Peyer's patch (tissue), 4 donors: ENCODE data around the gene DOCK4.

Experiments
- POLR2A ChIP-seq, 2 donors: fragments of 450-650 bp; IDR thresholded peaks; one replicate each; pipeline ENCODE4 v1.5.1; 2017; ENCODE audit warnings: antibody characterized with exemption in 2 of 2, mild to moderate bottlenecking in 2 of 2, moderate library complexity in 2 of 2
- TF ChIP-seq, protein P1 (sequence below), 6 experiments: fragments of 450-650 bp in 4 of 6; fragments of 200-600 bp in 2 of 6; sonication (generic) in 1 of 6; IDR thresholded peaks; one replicate each; pipeline ENCODE4 v1.5.1; 2017 to 2019; ENCODE audit warnings: antibody characterized with exemption in 6 of 6, mild to moderate bottlenecking in 3 of 6, moderate library complexity in 1 of 6

DNA sequence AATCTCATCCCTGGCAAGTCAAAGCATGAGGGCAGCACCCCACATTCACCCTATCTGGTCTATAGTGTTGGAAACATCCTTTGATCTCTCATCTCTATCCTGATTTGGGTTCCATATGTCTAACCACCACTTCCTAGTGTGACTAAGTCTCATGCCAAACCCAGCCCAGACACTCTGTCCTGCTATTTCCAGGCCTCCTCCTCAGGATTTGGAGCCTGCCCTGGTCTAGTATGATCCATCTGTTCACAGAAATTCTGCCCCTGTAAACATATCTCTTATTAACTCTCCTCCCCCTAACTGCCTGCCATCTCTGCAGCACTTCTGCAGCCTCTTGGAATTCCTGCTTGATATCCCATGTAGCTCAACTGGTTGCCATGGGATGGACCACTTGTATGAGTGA, 323.0 kb downstream of the DOCK4 start:
- TF ChIP-seq, protein P1, sequence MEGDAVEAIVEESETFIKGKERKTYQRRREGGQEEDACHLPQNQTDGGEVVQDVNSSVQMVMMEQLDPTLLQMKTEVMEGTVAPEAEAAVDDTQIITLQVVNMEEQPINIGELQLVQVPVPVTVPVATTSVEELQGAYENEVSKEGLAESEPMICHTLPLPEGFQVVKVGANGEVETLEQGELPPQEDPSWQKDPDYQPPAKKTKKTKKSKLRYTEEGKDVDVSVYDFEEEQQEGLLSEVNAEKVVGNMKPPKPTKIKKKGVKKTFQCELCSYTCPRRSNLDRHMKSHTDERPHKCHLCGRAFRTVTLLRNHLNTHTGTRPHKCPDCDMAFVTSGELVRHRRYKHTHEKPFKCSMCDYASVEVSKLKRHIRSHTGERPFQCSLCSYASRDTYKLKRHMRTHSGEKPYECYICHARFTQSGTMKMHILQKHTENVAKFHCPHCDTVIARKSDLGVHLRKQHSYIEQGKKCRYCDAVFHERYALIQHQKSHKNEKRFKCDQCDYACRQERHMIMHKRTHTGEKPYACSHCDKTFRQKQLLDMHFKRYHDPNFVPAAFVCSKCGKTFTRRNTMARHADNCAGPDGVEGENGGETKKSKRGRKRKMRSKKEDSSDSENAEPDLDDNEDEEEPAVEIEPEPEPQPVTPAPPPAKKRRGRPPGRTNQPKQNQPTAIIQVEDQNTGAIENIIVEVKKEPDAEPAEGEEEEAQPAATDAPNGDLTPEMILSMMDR (IDR thresholded peaks at IDR 0.05), result no peak
- no peak for TF ChIP-seq POLR2A (IDR thresholded peaks at IDR 0.05)
